Uterus (tissue), 2 donors: ENCODE results near the gene SPATA9.

Experiments
- CTCF ChIP-seq, 4 experiments: fragments of 200-600 bp in 2 of 4; fragments of 450-650 bp in 2 of 4; sonication (generic) in 2 of 4; IDR thresholded peaks; one replicate each; pipeline ENCODE4 v1.5.1; 2016 to 2019; ENCODE audit warnings: antibody characterized with exemption in 4 of 4, mild to moderate bottlenecking in 2 of 4, moderate library complexity in 1 of 4
- POLR2A ChIP-seq, 2 donors: fragments of 450-650 bp; IDR thresholded peaks; one replicate each; pipeline ENCODE4 v1.6.1; 2016; ENCODE audit warnings: antibody characterized with exemption in 2 of 2, mild to moderate bottlenecking in 1 of 2, moderate library complexity in 1 of 2

GRCh38 chr5:95634081-95634480 is 48.7 kb downstream of the SPATA9 start:
- TF ChIP-seq CTCF (IDR thresholded peaks at IDR 0.05), result no peak
- TF ChIP-seq POLR2A (IDR thresholded peaks at IDR 0.05), result no peak
